Endothelial cell of umbilical vein (primary cell): Measurements from ENCODE around the gene ZNF280C. TPM values are rescaled to one million over a fixed set of nuclear protein-coding genes. Genes with fewer than 3 reads are reported as not detected.

Source experiments
- BruUV-seq: library from RNA; stranded (reverse); fragments of 400-500 nt; replicated peaks from 2 replicates; lab custom pipeline; 2021; lab: Mats Ljungman, UMichigan
- CTCF ChIA-PET: fragments of 300-600, 350-600 bp; sonication (Branson Sonifier 250); formaldehyde crosslinking; loops from one replicate; lab custom pipeline; 2021; ENCODE audit warnings: antibody characterized with exemption, inconsistent platforms; lab: Charles Lee
- POLR2A ChIA-PET: fragments of 300-600, 350-600 bp; sonication (Branson Sonifier 250); formaldehyde crosslinking; loops from one replicate; lab custom pipeline; 2021; ENCODE audit warnings: antibody characterized with exemption, inconsistent platforms; lab: Charles Lee
- DNase-seq: peaks from one replicate; pipeline ENCODE4 v3.0.0-alpha.2; 2011; ENCODE audit warnings: low read depth, low spot score
- FAIRE-seq: peaks from 2 replicates; lab custom pipeline; 2011; peaks lifted over from hg19 to GRCh38; lab: Jason Lieb, UNC
- H2AFZ ChIP-seq: 2 replicates; pipeline ENCODE4 v1.6.0; 2012; ENCODE audit warnings: low read depth, low read length, control low read depth, inconsistent platforms
- H3K27ac ChIP-seq: 2 replicates; pipeline ENCODE4 v1.5.1; 2011; ENCODE audit warnings: low read depth, mild to moderate bottlenecking, control low read depth, low read length, moderate library complexity; ENCODE audit not compliant: insufficient read depth
- H3K27me3 ChIP-seq, 2 experiments: 2 replicates each; pipeline versions ENCODE4 v1.6.0 to v1.6.1; 2011; ENCODE audit warnings: low read length in 2 of 2, mixed read lengths in 1 of 2; ENCODE audit not compliant: control insufficient read depth in 2 of 2, insufficient read depth in 2 of 2
- H3K36me3 ChIP-seq, 2 experiments: 2 replicates in 1 of 2; 3 replicates in 1 of 2; pipeline ENCODE4 v1.5.1; 2011; ENCODE audit warnings: low read length in 2 of 2, mild to moderate bottlenecking in 1 of 2, moderate library complexity in 1 of 2; ENCODE audit not compliant: control insufficient read depth in 2 of 2, insufficient read depth in 2 of 2; ENCODE audit errors: extremely low read depth in 1 of 2
- H3K4me1 ChIP-seq: 3 replicates; pipeline ENCODE4 v1.5.1; 2011; ENCODE audit warnings: mild to moderate bottlenecking, low read length; ENCODE audit not compliant: control insufficient read depth, insufficient read depth; ENCODE audit errors: extremely low read depth
- H3K4me2 ChIP-seq: 2 replicates; pipeline ENCODE4 v1.6.1; 2011; ENCODE audit warnings: low read length, control low read depth, mixed read lengths; ENCODE audit not compliant: insufficient read depth
- H3K4me3 ChIP-seq, 3 experiments: fragments of 200-600 bp in 1 of 3; sonication (generic), shearing (Covaris generic) in 1 of 3; replicated peaks in 1 of 3; 2 replicates each; pipeline ENCODE4 v1.5.1; 2011 to 2016; ENCODE audit warnings: control low read depth in 3 of 3, low read length in 3 of 3, mild to moderate bottlenecking in 2 of 3, inconsistent platforms in 1 of 3, low read depth in 1 of 3, moderate library complexity in 1 of 3; ENCODE audit not compliant: insufficient read depth in 1 of 3
- H3K79me2 ChIP-seq: 2 replicates; pipeline ENCODE4 v1.6.0; 2012; ENCODE audit warnings: low read length, inconsistent platforms; ENCODE audit not compliant: control insufficient read depth, insufficient read depth
- H3K9ac ChIP-seq: replicated peaks from 2 replicates; pipeline ENCODE3; 2011; ENCODE audit warnings: low read length, control low read depth; ENCODE audit not compliant: insufficient read depth; ENCODE audit errors: extremely low read depth
- H3K9me1 ChIP-seq: replicated peaks from 3 replicates; pipeline ENCODE4 v1.6.0; 2011; ENCODE audit warnings: mild to moderate bottlenecking, low read length; ENCODE audit not compliant: control insufficient read depth, insufficient read depth; ENCODE audit errors: extremely low read depth
- H3K9me3 ChIP-seq: replicated peaks from 2 replicates; pipeline ENCODE4 v1.5.1; 2012; ENCODE audit warnings: low read length, inconsistent platforms; ENCODE audit not compliant: control insufficient read depth, insufficient read depth
- H4K20me1 ChIP-seq: replicated peaks from 2 replicates; pipeline ENCODE3; 2011; ENCODE audit warnings: mild to moderate bottlenecking, low read length; ENCODE audit not compliant: control insufficient read depth, insufficient read depth; ENCODE audit errors: extremely low read depth
- EZH2 ChIP-seq: IDR thresholded peaks from 2 replicates; pipeline ENCODE4 v1.6.1; 2012; ENCODE audit warnings: borderline replicate concordance, low read depth, mild to moderate bottlenecking, moderate library complexity, low read length, inconsistent platforms; ENCODE audit not compliant: severe bottlenecking
- FOS ChIP-seq: IDR thresholded peaks from 2 replicates; pipeline ENCODE4 v1.6.1; 2011; ENCODE audit warnings: mild to moderate bottlenecking, low read length, moderate library complexity, borderline replicate concordance; ENCODE audit not compliant: insufficient read depth
- GATA2 ChIP-seq: IDR thresholded peaks from 2 replicates; pipeline ENCODE4 v1.7.0; 2011; ENCODE audit warnings: low read depth, mild to moderate bottlenecking, moderate library complexity, mixed read lengths, low read length; ENCODE audit not compliant: insufficient read length, insufficient read depth
- JUN ChIP-seq: IDR thresholded peaks from 2 replicates; pipeline ENCODE4 v1.6.1; 2011; ENCODE audit warnings: borderline replicate concordance, low read depth; ENCODE audit not compliant: insufficient read length, insufficient read depth
- MYC ChIP-seq: IDR thresholded peaks from one replicate; pipeline ENCODE4 v1.6.1; 2011; ENCODE audit warnings: mild to moderate bottlenecking, low read depth, low read length
- POLR2A ChIP-seq: IDR thresholded peaks from 2 replicates; pipeline ENCODE4 v1.6.1; 2012; ENCODE audit warnings: low read depth, mild to moderate bottlenecking, control low read depth, low read length
- POLR2AphosphoS5 ChIP-seq: IDR thresholded peaks from 2 replicates; pipeline ENCODE4 v1.6.1; 2012; ENCODE audit warnings: low read depth, mild to moderate bottlenecking, control low read depth, low read length, moderate library complexity; ENCODE audit not compliant: insufficient read depth
- dilution Hi-C: fragments of 300-500 bp; cut with MboI; formaldehyde crosslinking; loops from one replicate; pipeline ENCODE4 v1.15.0; 2019; ENCODE audit warnings: low sequenced_read_pairs; ENCODE audit not compliant: extremely low pct_ligation_motif_present
- intact Hi-C: fragments of 100-400 bp; cut with micrococcal nuclease; formaldehyde crosslinking; loops from one replicate; pipeline ENCODE4 v1.10.0; 2022
- polyA plus RNA-seq, 4 experiments: library from polyadenylated mRNA; depleted of rRNA in 3 of 4; stranded (reverse) in 3 of 4; unstranded in 1 of 4; fragments of >200 nt; gene quantifications; 2 replicates each; pipeline versions ENCODE4 v1.2.1 to v1.2.3, GENCODE V29; 2011 to 2012; ENCODE audit warnings: missing spikeins in 1 of 4
- total RNA-seq: library from RNA; stranded (reverse); gene quantifications from 2 replicates; pipeline ENCODE4 v1.2.3, GENCODE V29; 2021
- TF ChIP-seq, protein P1 (sequence below), 2 donors: IDR thresholded peaks; 1 replicate in 1 of 2; 2 replicates in 1 of 2; pipeline ENCODE4 v1.5.1; 2011; ENCODE audit warnings: low read length in 2 of 2, mild to moderate bottlenecking in 2 of 2, moderate library complexity in 2 of 2, control low read depth in 1 of 2, inconsistent platforms in 1 of 2, low read depth in 1 of 2; ENCODE audit not compliant: insufficient read depth in 1 of 2; ENCODE audit errors: extremely low read depth in 1 of 2
- TF ChIP-seq, protein P2 (sequence below): IDR thresholded peaks from 2 replicates; pipeline ENCODE4 v1.6.1; 2011; ENCODE audit not compliant: insufficient read depth, insufficient read length

The ZNF280C gene
- total and polyA plus RNA-seq, 2 donors (not counting 3 experiments of a cell fraction or from before 2014, with no cell fraction given) = 3.2 to 7.7 TPM

DNA sequence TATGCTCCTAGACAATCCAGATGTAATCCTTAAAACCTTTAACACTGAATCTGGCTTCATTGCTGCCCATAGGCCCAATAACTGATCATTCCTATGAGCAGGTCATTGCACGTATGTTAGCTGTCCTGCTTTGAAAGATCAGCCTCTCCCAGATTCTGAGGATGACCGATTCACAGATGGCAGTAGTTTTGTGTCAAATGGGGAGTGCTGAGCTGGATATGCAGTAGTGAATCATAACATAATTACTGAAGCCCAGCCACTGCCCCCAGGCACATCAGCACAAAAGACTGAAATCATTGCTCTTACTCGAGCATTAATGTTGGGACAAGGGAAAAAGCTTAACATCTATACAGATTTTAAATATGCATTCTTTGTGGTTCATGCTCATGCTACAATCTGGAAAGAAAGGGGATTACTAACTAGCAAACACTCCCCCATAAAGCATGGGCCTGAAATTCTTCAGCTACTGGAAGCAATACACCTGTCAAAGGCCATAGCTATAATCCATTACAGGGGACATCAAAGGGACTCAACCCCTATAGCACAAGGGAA is 16.4 kb upstream of the ZNF280C start:
- no peak overlapping the region for H3K4me2 ChIP-seq
- no peak overlapping the region for H3K9ac ChIP-seq
- H3K4me3 ChIP-seq = no peak overlapping the region
- H3K79me2 ChIP-seq = no peaks in the 10 kb centered on the region
- no peaks in the 10 kb centered on the region for H3K27me3 ChIP-seq
- TF ChIP-seq POLR2AphosphoS5 (no peak), MYC (no peak), JUN (no peak)
- TF ChIP-seq, protein P1, sequence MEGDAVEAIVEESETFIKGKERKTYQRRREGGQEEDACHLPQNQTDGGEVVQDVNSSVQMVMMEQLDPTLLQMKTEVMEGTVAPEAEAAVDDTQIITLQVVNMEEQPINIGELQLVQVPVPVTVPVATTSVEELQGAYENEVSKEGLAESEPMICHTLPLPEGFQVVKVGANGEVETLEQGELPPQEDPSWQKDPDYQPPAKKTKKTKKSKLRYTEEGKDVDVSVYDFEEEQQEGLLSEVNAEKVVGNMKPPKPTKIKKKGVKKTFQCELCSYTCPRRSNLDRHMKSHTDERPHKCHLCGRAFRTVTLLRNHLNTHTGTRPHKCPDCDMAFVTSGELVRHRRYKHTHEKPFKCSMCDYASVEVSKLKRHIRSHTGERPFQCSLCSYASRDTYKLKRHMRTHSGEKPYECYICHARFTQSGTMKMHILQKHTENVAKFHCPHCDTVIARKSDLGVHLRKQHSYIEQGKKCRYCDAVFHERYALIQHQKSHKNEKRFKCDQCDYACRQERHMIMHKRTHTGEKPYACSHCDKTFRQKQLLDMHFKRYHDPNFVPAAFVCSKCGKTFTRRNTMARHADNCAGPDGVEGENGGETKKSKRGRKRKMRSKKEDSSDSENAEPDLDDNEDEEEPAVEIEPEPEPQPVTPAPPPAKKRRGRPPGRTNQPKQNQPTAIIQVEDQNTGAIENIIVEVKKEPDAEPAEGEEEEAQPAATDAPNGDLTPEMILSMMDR (IDR thresholded peaks at IDR 0.05; ENCODE audit: extremely low read depth in 1 of 2, insufficient read depth in 1 of 2, low read depth in 1 of 2, low read length in 2 of 2) = no peak
- no peaks in the 10 kb centered on the region for H3K4me1 ChIP-seq
- H2AFZ ChIP-seq = no peak overlapping the region
- no peaks in the 10 kb centered on the region for H4K20me1 ChIP-seq
- H3K36me3 ChIP-seq = no peaks in the 10 kb centered on the region
- no peak for FAIRE-seq
- intact Hi-C loops (no loop called here), dilution Hi-C loops (no loop called here)
- ChIA-PET POLR2A (no interaction called here), CTCF (no interaction called here)
- DNase-seq = no peak
- H3K27ac ChIP-seq = no peak overlapping the region
- H3K9me1 ChIP-seq = no peaks in the 10 kb centered on the region
- no TSS peak for BruUV-seq
- no peaks in the 10 kb centered on the region for H3K9me3 ChIP-seq

DNA sequence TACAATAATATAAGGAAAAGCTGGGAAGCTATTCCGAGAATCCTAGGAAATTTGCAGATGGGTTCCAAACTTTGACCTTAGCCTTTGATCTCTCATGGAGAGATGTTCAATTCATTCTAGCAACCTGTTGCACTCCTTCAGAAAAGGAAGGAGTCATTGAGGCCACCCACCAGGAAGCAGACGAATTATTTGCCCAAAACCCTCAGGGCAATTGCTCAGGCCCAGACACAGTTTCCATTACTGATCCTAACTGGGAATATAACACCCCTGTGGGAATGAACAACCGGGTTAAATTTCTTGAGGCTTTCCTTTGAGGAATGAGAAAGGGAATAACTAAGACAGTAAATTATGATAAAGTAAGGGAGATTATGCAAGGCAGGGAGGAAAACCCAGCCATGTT is 13.5 kb upstream of the ZNF280C start:
- Histone ChIP-seq H3K27ac (no peak overlapping the region), H2AFZ (no peak overlapping the region), H4K20me1 (no peaks in the 10 kb centered on the region), H3K4me1 (no peaks in the 10 kb centered on the region), H3K9me3 (no peaks in the 10 kb centered on the region), H3K9me1 (no peaks in the 10 kb centered on the region), H3K4me2 (no peak overlapping the region), H3K27me3 (no peaks in the 10 kb centered on the region), H3K36me3 (no peaks in the 10 kb centered on the region), H3K9ac (no peak overlapping the region), H3K79me2 (no peaks in the 10 kb centered on the region), H3K4me3 (no peak overlapping the region)
- dilution Hi-C loops (no loop called here), intact Hi-C loops (no loop called here)
- no TSS peak for BruUV-seq
- TF ChIP-seq GATA2 = no peak
- no peak for TF ChIP-seq POLR2AphosphoS5
- TF ChIP-seq EZH2 = no peak
- TF ChIP-seq, protein P1 (IDR thresholded peaks at IDR 0.05; ENCODE audit: extremely low read depth in 1 of 2, insufficient read depth in 1 of 2, low read depth in 1 of 2, low read length in 2 of 2) = no peak
- TF ChIP-seq FOS = no peak
- TF ChIP-seq MYC = no peak
- TF ChIP-seq JUN = no peak
- TF ChIP-seq POLR2A = no peak
- TF ChIP-seq, protein P2, sequence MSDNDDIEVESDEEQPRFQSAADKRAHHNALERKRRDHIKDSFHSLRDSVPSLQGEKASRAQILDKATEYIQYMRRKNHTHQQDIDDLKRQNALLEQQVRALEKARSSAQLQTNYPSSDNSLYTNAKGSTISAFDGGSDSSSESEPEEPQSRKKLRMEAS = no peak
- ChIA-PET POLR2A (no interaction called here), CTCF (no interaction called here)
- FAIRE-seq = no peak
- DNase-seq = no peak
